ENCODE results near the gene PLCB4. TPM values are rescaled to one million over a fixed set of nuclear protein-coding genes. Genes with fewer than 3 reads are reported as not detected.

PLCB4 gene
- total RNA-seq, 1 experiment from 2014 or later = 10.1 TPM

- H2BK15ac ChIP-seq (ENCODE audit: low read depth, low read length) = no peak overlapping the region
- no peak overlapping the region for H3K9ac ChIP-seq (ENCODE audit: extremely low read depth, insufficient read length, low read length)
- no peak overlapping the region for H3K56ac ChIP-seq (ENCODE audit: insufficient read length, low read depth, low read length)
- H4K91ac ChIP-seq (ENCODE audit: insufficient read length, low read depth, low read length) = no peak overlapping the region
- H3K27ac ChIP-seq (ENCODE audit: insufficient read length, low read depth, low read length) = no peak overlapping the region
- no peak overlapping the region for H2AFZ ChIP-seq (ENCODE audit: low read length)
- no peaks in the 10 kb centered on the region for H3K23me2 ChIP-seq (ENCODE audit: insufficient read length, low read depth, low read length, poor library complexity, severe bottlenecking)
- no peak overlapping the region for H3K4me2 ChIP-seq (ENCODE audit: insufficient read depth, insufficient read length, low read length)
- H3K27me3 ChIP-seq (ENCODE audit: insufficient read depth, low read length) = no peaks in the 10 kb centered on the region
- no peak overlapping the region for H2BK5ac ChIP-seq (ENCODE audit: insufficient read length, low read length)
- H4K5ac ChIP-seq (ENCODE audit: insufficient read length, low read depth, low read length) = no peak overlapping the region
- Mint-ChIP-seq H3K4me1 (peaks cover 18 to 20% of the 10 kb centered on the region in 2 experiments), H3K36me3 (ENCODE audit: insufficient read depth in 1 of 3, low read depth in 3 of 3) (peaks cover 3 to 15% (median 14%) of the 10 kb centered on the region in 3 experiments), H3K27ac (no peak overlapping the region), H3K9me3 (peaks cover 6 to 13% of the 10 kb centered on the region in 2 experiments), H3K27me3 (ENCODE audit: low read depth) (no peaks in the 10 kb centered on the region), H3K4me3 (no peak overlapping the region)
- no peak for TF ChIP-seq CTCF (conservative IDR thresholded peaks at IDR 0.05)
- DNase-seq = no peak
- H3K4ac ChIP-seq (ENCODE audit: low read depth, low read length) = no peak overlapping the region
- no peaks in the 10 kb centered on the region for H3K79me2 ChIP-seq (ENCODE audit: insufficient read depth, low read length)
- no peak overlapping the region for H2AK5ac ChIP-seq (ENCODE audit: insufficient read length, low read length)
- no peak overlapping the region for H3K18ac ChIP-seq (ENCODE audit: insufficient read length, low read depth, low read length)
- H4K20me1 ChIP-seq (ENCODE audit: control insufficient read depth, insufficient read depth, insufficient read length) = no peaks in the 10 kb centered on the region
- WGBS (ENCODE audit: extremely low coverage, insufficient read length, low lambda C conversion rate) = no CpG with 5 or more reads among the region's 3 CpGs
- no peak overlapping the region for H3T11ph ChIP-seq (ENCODE audit: low read length)
- no peaks in the 10 kb centered on the region for H3K4me1 ChIP-seq (ENCODE audit: insufficient read depth, low read length)
- H2BK120ac ChIP-seq (ENCODE audit: low read depth, low read length, poor library complexity, severe bottlenecking) = no peak overlapping the region
- H3K9me3 ChIP-seq (ENCODE audit: control insufficient read depth, low read depth, low read length) = no peaks in the 10 kb centered on the region
- H3K14ac ChIP-seq (ENCODE audit: insufficient read depth, low read length) = no peak overlapping the region
- no peak overlapping the region for H2BK12ac ChIP-seq (ENCODE audit: insufficient read length, low read depth, low read length)
- H3K79me1 ChIP-seq (ENCODE audit: insufficient read depth, low read depth, low read length, poor library complexity, severe bottlenecking) = no peaks in the 10 kb centered on the region
- H2BK20ac ChIP-seq (ENCODE audit: low read depth, low read length, poor library complexity, severe bottlenecking) = no peak overlapping the region
- H4K8ac ChIP-seq (replicated peaks; ENCODE audit: insufficient read length, low read depth, low read length) = no peak overlapping the region
- H3K23ac ChIP-seq (ENCODE audit: insufficient read length, low read depth, low read length) = no peak overlapping the region
Measured at GRCh38 chr20:9390441-9390840, 321.6 kb downstream of the PLCB4 start.
